Measurements from ENCODE around the gene DNAJC13. TPM values are rescaled to one million over a fixed set of nuclear protein-coding genes. Genes with fewer than 3 reads are reported as not detected.

DNAJC13 gene
- total RNA-seq, 1 experiment from 2014 or later, result 18.1 TPM

DNA sequence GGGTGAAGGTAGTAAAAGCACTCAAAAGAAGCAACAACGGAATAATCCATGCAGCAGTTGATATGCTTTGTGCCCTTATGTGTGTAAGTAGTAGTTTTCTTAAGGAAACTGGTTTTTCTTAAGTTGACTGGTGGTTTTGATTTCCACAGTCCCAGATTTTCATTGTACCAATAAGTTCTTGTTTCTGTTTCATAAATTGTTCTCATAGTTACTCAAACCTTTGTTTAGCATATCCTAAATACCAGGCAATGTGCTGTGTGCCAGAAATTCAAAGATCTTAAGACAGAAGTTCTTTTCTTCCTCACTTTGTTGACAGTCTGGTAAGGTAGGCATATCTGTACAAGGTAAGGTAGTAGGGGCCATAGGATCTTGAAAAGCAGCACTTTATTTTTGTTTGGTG, 40.0 kb downstream of the DNAJC13 start:
- no peak overlapping the region for H2BK120ac ChIP-seq (ENCODE audit: low read depth, low read length, poor library complexity, severe bottlenecking)
- H3K79me1 ChIP-seq (ENCODE audit: insufficient read depth, low read depth, low read length, poor library complexity, severe bottlenecking), result no peaks in the 10 kb centered on the region
- no peak overlapping the region for H3K14ac ChIP-seq (ENCODE audit: insufficient read depth, low read length)
- H3K4me1 ChIP-seq (ENCODE audit: insufficient read depth, low read length), result no peaks in the 10 kb centered on the region
- no peak overlapping the region for H3K18ac ChIP-seq (ENCODE audit: insufficient read length, low read depth, low read length)
- H3K56ac ChIP-seq (ENCODE audit: insufficient read length, low read depth, low read length), result no peak overlapping the region
- Mint-ChIP-seq H3K27ac (no peak overlapping the region), H3K36me3 (ENCODE audit: insufficient read depth in 1 of 3, low read depth in 3 of 3) (peaks cover 20 to 68% (median 52%) of the 10 kb centered on the region in 3 experiments; a peak in 6 of 7 replicates), H3K4me3 (no peak overlapping the region), H3K9me3 (no peaks in the 10 kb centered on the region), H3K27me3 (ENCODE audit: low read depth) (no peaks in the 10 kb centered on the region), H3K4me1 (no peaks in the 10 kb centered on the region)
- no peak overlapping the region for H3K27ac ChIP-seq (ENCODE audit: insufficient read length, low read depth, low read length)
- no peaks in the 10 kb centered on the region for H3K27me3 ChIP-seq (ENCODE audit: insufficient read depth, low read length)
- H3K4ac ChIP-seq (ENCODE audit: low read depth, low read length), result no peak overlapping the region
- H3K9ac ChIP-seq (ENCODE audit: extremely low read depth, insufficient read length, low read length), result no peak overlapping the region
- H2BK20ac ChIP-seq (ENCODE audit: low read depth, low read length, poor library complexity, severe bottlenecking), result no peak overlapping the region
- H4K8ac ChIP-seq (replicated peaks; ENCODE audit: insufficient read length, low read depth, low read length), result no peak overlapping the region
- no peak overlapping the region for H2BK5ac ChIP-seq (ENCODE audit: insufficient read length, low read length)
- no peaks in the 10 kb centered on the region for H3K23me2 ChIP-seq (ENCODE audit: insufficient read length, low read depth, low read length, poor library complexity, severe bottlenecking)
- no peak overlapping the region for H4K91ac ChIP-seq (ENCODE audit: insufficient read length, low read depth, low read length)
- DNase-seq, result no peak
- no peak overlapping the region for H2BK15ac ChIP-seq (ENCODE audit: low read depth, low read length)
- H4K20me1 ChIP-seq (ENCODE audit: control insufficient read depth, insufficient read depth, insufficient read length), result no peaks in the 10 kb centered on the region
- H2BK12ac ChIP-seq (ENCODE audit: insufficient read length, low read depth, low read length), result no peak overlapping the region
- no CpG with 5 or more reads among the region's 1 CpG for WGBS (ENCODE audit: extremely low coverage, insufficient read length, low lambda C conversion rate)
- H3K9me3 ChIP-seq (ENCODE audit: control insufficient read depth, low read depth, low read length), result no peaks in the 10 kb centered on the region
- H3T11ph ChIP-seq (ENCODE audit: low read length), result no peak overlapping the region
- H2AFZ ChIP-seq (ENCODE audit: low read length), result no peak overlapping the region
- no peak overlapping the region for H3K23ac ChIP-seq (ENCODE audit: insufficient read length, low read depth, low read length)
- H3K4me2 ChIP-seq (ENCODE audit: insufficient read depth, insufficient read length, low read length), result no peak overlapping the region
- H3K79me2 ChIP-seq (ENCODE audit: insufficient read depth, low read length), result no peaks in the 10 kb centered on the region
- no peak overlapping the region for H4K5ac ChIP-seq (ENCODE audit: insufficient read length, low read depth, low read length)
- no peak overlapping the region for H2AK5ac ChIP-seq (ENCODE audit: insufficient read length, low read length)
- TF ChIP-seq, protein P1, sequence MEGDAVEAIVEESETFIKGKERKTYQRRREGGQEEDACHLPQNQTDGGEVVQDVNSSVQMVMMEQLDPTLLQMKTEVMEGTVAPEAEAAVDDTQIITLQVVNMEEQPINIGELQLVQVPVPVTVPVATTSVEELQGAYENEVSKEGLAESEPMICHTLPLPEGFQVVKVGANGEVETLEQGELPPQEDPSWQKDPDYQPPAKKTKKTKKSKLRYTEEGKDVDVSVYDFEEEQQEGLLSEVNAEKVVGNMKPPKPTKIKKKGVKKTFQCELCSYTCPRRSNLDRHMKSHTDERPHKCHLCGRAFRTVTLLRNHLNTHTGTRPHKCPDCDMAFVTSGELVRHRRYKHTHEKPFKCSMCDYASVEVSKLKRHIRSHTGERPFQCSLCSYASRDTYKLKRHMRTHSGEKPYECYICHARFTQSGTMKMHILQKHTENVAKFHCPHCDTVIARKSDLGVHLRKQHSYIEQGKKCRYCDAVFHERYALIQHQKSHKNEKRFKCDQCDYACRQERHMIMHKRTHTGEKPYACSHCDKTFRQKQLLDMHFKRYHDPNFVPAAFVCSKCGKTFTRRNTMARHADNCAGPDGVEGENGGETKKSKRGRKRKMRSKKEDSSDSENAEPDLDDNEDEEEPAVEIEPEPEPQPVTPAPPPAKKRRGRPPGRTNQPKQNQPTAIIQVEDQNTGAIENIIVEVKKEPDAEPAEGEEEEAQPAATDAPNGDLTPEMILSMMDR (conservative IDR thresholded peaks at IDR 0.05), result no peak
